Measurements from ENCODE around the gene UBTD2. TPM values are rescaled to one million over a fixed set of nuclear protein-coding genes. Genes with fewer than 3 reads are reported as not detected.

The UBTD2 gene
- total and polyA plus RNA-seq, 10 of the 15 experiments (the other 5 are each of a cell fraction or from before 2014, with no cell fraction given) = 7.7 to 30.5 (median 19.4) TPM

- SMC1A ChIA-PET (ENCODE audit: uncharacterized antibody, unreplicated experiment) = interaction anchor here (0.8 to 10.5 kb wide), 16 partner anchors 15 to 283 kb away, joined by 3 to 165 read pairs (median 4); partner anchors contain the start of gene UBTD2
- BruUV-seq (replicated peaks) = no TSS peak
- H3K9me3 ChIP-seq (replicated peaks; ENCODE audit: control insufficient read depth, insufficient read depth, low read length) = no peaks in the 10 kb centered on the region
- H2AFZ ChIP-seq (ENCODE audit: control insufficient read depth, low read depth, low read length) = peak overlapping the region; percentile 82
- peaks cover 37% of the 10 kb centered on the region for H3K79me2 ChIP-seq (ENCODE audit: control insufficient read depth, insufficient read depth, low read length)
- in situ Hi-C loops (cut with MboI) = loop anchor here (5.0 kb wide), 1 partner anchor 182 kb away; the partner anchor contains the start of gene FBXW11
- H3K9ac ChIP-seq (ENCODE audit: control insufficient read depth, insufficient read depth, low read length) = peak overlapping the region; percentile 75
- no peaks in the 10 kb centered on the region for H3K27me3 ChIP-seq (replicated peaks in 1 of 2; ENCODE audit: control insufficient read depth in 2 of 2, insufficient read depth in 2 of 2, low read length in 1 of 2)
- RAD21 ChIA-PET (ENCODE audit: unreplicated experiment) = interaction anchor here (0.6 to 7.7 kb wide), 18 partner anchors 14 to 283 kb away, joined by 3 to 158 read pairs (median 7); partner anchors contain the start of genes FBXW11 and UBTD2
- peak overlapping the region; percentile 85 for H3K4me2 ChIP-seq (ENCODE audit: control insufficient read depth, insufficient read depth)
- POLR2A ChIA-PET = interaction anchor here (0.6 to 8.0 kb wide), 3 partner anchors 77 to 182 kb away, joined by 4 to 115 read pairs (median 4); partner anchors contain the start of gene FBXW11
- ATAC-seq (no peak), DNase-seq (ENCODE audit: low read depth, low spot score) (no peak), FAIRE-seq (no peak)
- intact Hi-C loops (cut with micrococcal nuclease; ENCODE audit: unreplicated experiment) = loop anchor here (1.0 to 10.0 kb wide), 8 partner anchors 14 to 277 kb away; partner anchors contain the start of gene FBXW11
- H4K20me1 ChIP-seq (ENCODE audit: control insufficient read depth, insufficient read depth) = no peaks in the 10 kb centered on the region
- TF ChIP-seq SIX5 (IDR thresholded peaks at IDR 0.05; ENCODE audit: low read depth, low read length, severe bottlenecking) (no peak), NBN (IDR thresholded peaks at IDR 0.05) (0 out of 2 replicates have a peak, but pooled peaks have one; percentile 9)
- CTCF ChIA-PET = interaction anchor here (0.6 to 8.0 kb wide), 34 partner anchors 9 to 583 kb away, joined by 3 to 162 read pairs (median 4); partner anchors contain the start of gene FBXW11
- no peak overlapping the region for H3K27ac ChIP-seq (ENCODE audit: control insufficient read depth, insufficient read depth)
- 48% methylated on average over 30 of the region's 30 CpGs for WGBS (ENCODE audit: insufficient coverage, insufficient replicate concordance, low lambda C conversion rate, missing lambda C conversion rate)
- peaks cover 12% of the 10 kb centered on the region for H3K4me1 ChIP-seq (ENCODE audit: control insufficient read depth, insufficient read depth, low read length)
- peak overlapping the region; percentile 89 for H3K4me3 ChIP-seq
- H3K36me3 ChIP-seq (ENCODE audit: control insufficient read depth in 2 of 2, insufficient read depth in 2 of 2, low read length in 1 of 2) = no peaks in the 10 kb centered on the region
Measured at GRCh38 chr5:172188893-172189692, 94.5 kb downstream of the UBTD2 start.
